Stomach (tissue), 9 donors: ENCODE results near the gene CHD1. TPM values are rescaled to one million over a fixed set of nuclear protein-coding genes. Genes with fewer than 3 reads are reported as not detected.
A peak's percentile ranks its signal among the peaks of the same experiment; 100 is the strongest.

Source experiments
- DNase-seq, 2 donors: peaks; one replicate each; pipeline versions ENCODE4 v3.0.0 to v3.0.0-alpha.2; 2013 to 2019
- H3K27ac ChIP-seq, 5 donors: fragments of 200-600 bp in 4 of 5; sonication (generic) in 4 of 5; one replicate each; pipeline ENCODE4 v1.5.1; 2013 to 2019; ENCODE audit warnings: mild to moderate bottlenecking in 1 of 5, moderate library complexity in 1 of 5
- H3K27me3 ChIP-seq, 3 donors: fragments of 200-600 bp; sonication (generic); one replicate each; pipeline ENCODE4 v1.5.1; 2017 to 2019; ENCODE audit warnings: mixed run types in 1 of 3
- H3K36me3 ChIP-seq, 4 donors: fragments of 200-600 bp; sonication (generic); 1 replicate in 3 of 4; 2 replicates in 1 of 4; pipeline ENCODE4 v1.5.1; 2016 to 2019
- H3K4me1 ChIP-seq, 4 donors: fragments of 200-600 bp; sonication (generic); one replicate each; pipeline ENCODE4 v1.5.1; 2016 to 2019
- H3K4me3 ChIP-seq, 4 donors: fragments of 200-600 bp; sonication (generic) in 3 of 4; one replicate each; pipeline ENCODE4 v1.5.1; 2016 to 2019; ENCODE audit warnings: mild to moderate bottlenecking in 1 of 4
- H3K9me3 ChIP-seq, 4 donors: fragments of 200-600 bp; sonication (generic); one replicate each; pipeline ENCODE4 v1.5.1; 2016 to 2019
- EP300 ChIP-seq: sonication (generic); formaldehyde crosslinking; IDR thresholded peaks from one replicate; pipeline ENCODE4 v1.6.1; 2017; ENCODE audit warnings: antibody characterized with exemption
- POLR2A ChIP-seq, 4 donors: fragments of 450-650 bp; IDR thresholded peaks; one replicate each; pipeline ENCODE4 v1.6.1; 2016; ENCODE audit warnings: antibody characterized with exemption in 4 of 4, control low read depth in 2 of 4, mild to moderate bottlenecking in 1 of 4, moderate library complexity in 1 of 4
- POLR2AphosphoS5 ChIP-seq, 3 donors: sonication (generic); formaldehyde crosslinking; IDR thresholded peaks; one replicate each; pipeline ENCODE4 v1.6.1; 2016; ENCODE audit warnings: antibody characterized with exemption in 3 of 3
- WGBS, 5 donors: extraction: QIAGEN DNeasy Blood & Tissue Kit in 3 of 5; methylation state at CpG; one replicate each; pipeline versions ENCODE4 v1.1.5 to v1.1.7; 2013 to 2018; 5-methylcytosine and 5-hydroxymethylcytosine counted together
- intact Hi-C: fragments of 100-400 bp; cut with DNase I; formaldehyde crosslinking; loops from one replicate; pipeline ENCODE4 v1.15.1; 2023; ENCODE audit warnings: low total_unique reads
- polyA plus RNA-seq, 3 donors: library from polyadenylated mRNA; stranded (reverse); fragments of 200-250 nt; gene quantifications; one replicate each; pipeline ENCODE4 v1.2.3, GENCODE V29; 2013
- total RNA-seq, 5 donors: library from RNA; depleted of rRNA; stranded (reverse); fragments of >200 nt; gene quantifications; one replicate each; pipeline versions ENCODE4 v1.1.0 to v1.2.3, GENCODE V29; 2014 to 2016
- TF ChIP-seq, protein P1 (sequence below), 7 experiments: fragments of 450-650 bp in 4 of 7; fragments of 200-600 bp in 3 of 7; sonication (generic) in 3 of 7; IDR thresholded peaks; one replicate each; pipeline ENCODE4 v1.5.1; 2016 to 2019; ENCODE audit warnings: antibody characterized with exemption in 7 of 7, control low read depth in 2 of 7, mild to moderate bottlenecking in 1 of 7
- donor health status: healthy with polysubstance abuse.
- donor health status: Bipolar disorder and iron deficiency.
- donor health status: healthy.

CHD1 gene
- total and polyA plus RNA-seq, 8 donors: 8.0 to 119 (median 36.2) TPM

DNA sequence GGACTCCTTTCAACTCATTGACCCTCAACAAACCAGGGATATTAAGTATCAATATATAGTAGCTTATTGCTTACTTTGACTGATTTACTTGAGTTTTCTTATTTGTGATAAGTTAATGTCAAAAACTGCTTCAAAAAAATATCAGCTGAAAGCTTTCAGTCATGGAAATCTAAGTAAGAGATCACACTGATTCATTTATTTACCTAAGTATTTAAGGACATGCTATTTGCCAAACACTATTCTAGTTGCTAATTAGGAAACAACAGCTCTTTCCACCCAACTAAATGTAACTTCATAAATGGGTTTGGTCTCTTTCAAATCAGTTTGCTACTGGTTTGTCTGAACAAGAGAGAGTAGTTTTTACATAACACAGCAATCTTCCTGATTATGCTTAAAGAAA is 48.2 kb downstream of the CHD1 start:
- TF ChIP-seq POLR2AphosphoS5 (IDR thresholded peaks at IDR 0.05) (no peak), POLR2A (IDR thresholded peaks at IDR 0.05) (no peak), EP300 (no peak)
- TF ChIP-seq, protein P1, sequence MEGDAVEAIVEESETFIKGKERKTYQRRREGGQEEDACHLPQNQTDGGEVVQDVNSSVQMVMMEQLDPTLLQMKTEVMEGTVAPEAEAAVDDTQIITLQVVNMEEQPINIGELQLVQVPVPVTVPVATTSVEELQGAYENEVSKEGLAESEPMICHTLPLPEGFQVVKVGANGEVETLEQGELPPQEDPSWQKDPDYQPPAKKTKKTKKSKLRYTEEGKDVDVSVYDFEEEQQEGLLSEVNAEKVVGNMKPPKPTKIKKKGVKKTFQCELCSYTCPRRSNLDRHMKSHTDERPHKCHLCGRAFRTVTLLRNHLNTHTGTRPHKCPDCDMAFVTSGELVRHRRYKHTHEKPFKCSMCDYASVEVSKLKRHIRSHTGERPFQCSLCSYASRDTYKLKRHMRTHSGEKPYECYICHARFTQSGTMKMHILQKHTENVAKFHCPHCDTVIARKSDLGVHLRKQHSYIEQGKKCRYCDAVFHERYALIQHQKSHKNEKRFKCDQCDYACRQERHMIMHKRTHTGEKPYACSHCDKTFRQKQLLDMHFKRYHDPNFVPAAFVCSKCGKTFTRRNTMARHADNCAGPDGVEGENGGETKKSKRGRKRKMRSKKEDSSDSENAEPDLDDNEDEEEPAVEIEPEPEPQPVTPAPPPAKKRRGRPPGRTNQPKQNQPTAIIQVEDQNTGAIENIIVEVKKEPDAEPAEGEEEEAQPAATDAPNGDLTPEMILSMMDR (IDR thresholded peaks at IDR 0.05): no peak
- no peak overlapping the region for H3K4me3 ChIP-seq
- no peaks in the 10 kb centered on the region for H3K27me3 ChIP-seq
- peaks cover 42 to 98% (median 97%) of the 10 kb centered on the region in 4 donors for H3K36me3 ChIP-seq
- DNase-seq: no peak
- H3K4me1 ChIP-seq: no peaks in the 10 kb centered on the region
- H3K27ac ChIP-seq: no peak overlapping the region
- intact Hi-C loops: no loop called here
- no peaks in the 10 kb centered on the region for H3K9me3 ChIP-seq

DNA sequence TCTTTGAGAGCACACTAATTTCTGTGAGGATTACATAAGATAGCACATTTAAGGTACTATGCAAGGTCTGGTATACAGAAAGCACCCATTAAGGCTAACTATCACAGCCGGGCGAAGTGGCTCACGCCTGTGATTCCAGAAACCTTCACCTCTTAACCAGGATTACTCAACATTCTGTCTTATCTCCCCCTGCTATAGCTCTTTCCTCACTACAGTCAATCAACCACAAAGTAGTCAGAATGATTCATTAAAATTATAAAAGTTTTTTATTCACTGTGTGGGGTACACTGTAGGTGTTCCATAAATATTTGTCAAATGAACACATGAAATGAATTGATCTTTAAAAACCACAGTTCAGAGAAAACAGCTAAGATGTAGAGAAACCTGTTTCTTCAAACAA is 48.7 kb downstream of the CHD1 start:
- H3K27ac ChIP-seq: no peak overlapping the region
- intact Hi-C loops: no loop called here
- H3K27me3 ChIP-seq: no peaks in the 10 kb centered on the region
- H3K9me3 ChIP-seq: no peaks in the 10 kb centered on the region
- no peaks in the 10 kb centered on the region for H3K4me1 ChIP-seq
- peak in 1 of 2 donors; percentile 6 for DNase-seq
- TF ChIP-seq, protein P1 (IDR thresholded peaks at IDR 0.05): no peak
- 62 to 81% (median 76%) methylated on average over 3 of the region's 3 CpGs for WGBS, 5 donors
- no peak overlapping the region for H3K4me3 ChIP-seq
- H3K36me3 ChIP-seq: peaks cover 41 to 98% (median 97%) of the 10 kb centered on the region in 4 donors

- no peaks in the 10 kb centered on the region for H3K4me1 ChIP-seq
- no peak overlapping the region for H3K4me3 ChIP-seq
- 92 to 99% (median 97%) methylated on average over 2 of the region's 2 CpGs for WGBS, 5 donors
- peaks cover 38 to 99% (median 95%) of the 10 kb centered on the region in 4 donors for H3K36me3 ChIP-seq
- TF ChIP-seq, protein P1 (IDR thresholded peaks at IDR 0.05): no peak
- TF ChIP-seq EP300: no peak
- TF ChIP-seq POLR2AphosphoS5 (IDR thresholded peaks at IDR 0.05): no peak
- TF ChIP-seq POLR2A (IDR thresholded peaks at IDR 0.05): no peak
- no peak for DNase-seq
- no peaks in the 10 kb centered on the region for H3K9me3 ChIP-seq
- H3K27ac ChIP-seq: no peak overlapping the region
- intact Hi-C loops: no loop called here
- no peaks in the 10 kb centered on the region for H3K27me3 ChIP-seq
Measured at GRCh38 chr5:98877600-98877999, 51.2 kb downstream of the CHD1 start.

DNA sequence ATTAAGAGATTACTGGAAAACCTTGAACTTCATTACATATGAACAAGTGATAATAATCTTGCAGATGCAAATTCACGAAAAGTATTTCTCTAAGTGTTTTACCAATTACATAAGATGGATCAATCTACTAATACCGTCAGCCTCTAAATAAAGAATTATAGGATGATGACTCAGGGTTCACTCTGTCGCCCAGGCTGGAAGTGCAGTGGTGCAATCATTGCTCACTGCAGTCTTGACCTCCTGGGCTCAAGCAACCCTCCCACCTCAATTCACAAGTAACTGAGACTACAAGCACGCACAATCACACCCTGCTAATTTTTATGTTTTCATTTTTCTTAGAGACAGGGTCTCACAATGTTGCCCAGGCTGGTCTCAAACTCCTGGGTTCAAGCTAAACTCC is 56.1 kb downstream of the CHD1 start:
- TF ChIP-seq POLR2A (IDR thresholded peaks at IDR 0.05): no peak
- TF ChIP-seq, protein P1 (IDR thresholded peaks at IDR 0.05): no peak
- TF ChIP-seq EP300: no peak
- no peak for TF ChIP-seq POLR2AphosphoS5 (IDR thresholded peaks at IDR 0.05)

More for the DNA sequence above, 56.1 kb downstream of the CHD1 start:
- peaks cover 42 to 100% (median 93%) of the 10 kb centered on the region in 4 donors for H3K36me3 ChIP-seq
- no peak overlapping the region for H3K4me3 ChIP-seq
- H3K4me1 ChIP-seq: no peaks in the 10 kb centered on the region
- no peak for DNase-seq
- WGBS, 5 donors: 83 to 96% (median 91%) methylated on average over 4 of the region's 4 CpGs
- no peaks in the 10 kb centered on the region for H3K27me3 ChIP-seq
- no peak overlapping the region for H3K27ac ChIP-seq
- intact Hi-C loops: no loop called here
- H3K9me3 ChIP-seq: no peaks in the 10 kb centered on the region
